Liver (tissue), 9 donors: ENCODE measurements around the gene MAMDC2. TPM values are rescaled to one million over a fixed set of nuclear protein-coding genes. Genes with fewer than 3 reads are reported as not detected.

Source experiments
- DNase-seq: peaks from one replicate; pipeline ENCODE4 v3.0.0-alpha.2; 2017; ENCODE audit warnings: low spot score
- H3K27ac ChIP-seq, 2 donors: one replicate each; pipeline ENCODE4 v1.7.0; 2013; ENCODE audit warnings: inconsistent platforms in 2 of 2, low read length in 2 of 2, control low read depth in 1 of 2, low read depth in 1 of 2, mild to moderate bottlenecking in 1 of 2
- H3K27me3 ChIP-seq, 4 donors: one replicate each; pipeline versions ENCODE4 v1.6.1 to v1.7.0; 2013; ENCODE audit warnings: low read length in 3 of 4, inconsistent platforms in 1 of 4, mild to moderate bottlenecking in 1 of 4, moderate library complexity in 1 of 4; ENCODE audit not compliant: control insufficient read depth in 4 of 4, insufficient read depth in 4 of 4
- H3K36me3 ChIP-seq, 4 donors: one replicate each; pipeline versions ENCODE4 v1.6.1 to v1.7.0; 2013; ENCODE audit warnings: low read length in 3 of 4, mild to moderate bottlenecking in 3 of 4, low read depth in 1 of 4, moderate library complexity in 1 of 4; ENCODE audit not compliant: control insufficient read depth in 4 of 4, insufficient read depth in 3 of 4
- H3K4me1 ChIP-seq, 4 donors: one replicate each; pipeline versions ENCODE4 v1.6.1 to v1.7.0; 2013; ENCODE audit warnings: low read length in 3 of 4, mild to moderate bottlenecking in 3 of 4, moderate library complexity in 1 of 4; ENCODE audit not compliant: control insufficient read depth in 4 of 4, insufficient read depth in 4 of 4
- H3K4me3 ChIP-seq, 3 donors: one replicate each; pipeline versions ENCODE4 v1.6.1 to v1.7.0; 2013; ENCODE audit warnings: low read length in 3 of 3, control low read depth in 1 of 3, low read depth in 1 of 3, mild to moderate bottlenecking in 1 of 3
- H3K9ac ChIP-seq, 2 donors: one replicate each; pipeline ENCODE4 v1.7.0; 2013; ENCODE audit warnings: low read length in 2 of 2, mild to moderate bottlenecking in 2 of 2, moderate library complexity in 2 of 2, control low read depth in 1 of 2, low read depth in 1 of 2
- H3K9me3 ChIP-seq, 4 donors: one replicate each; pipeline versions ENCODE4 v1.6.1 to v1.7.0; 2013; ENCODE audit warnings: low read length in 3 of 4; ENCODE audit not compliant: control insufficient read depth in 4 of 4
- ATF3 ChIP-seq: IDR thresholded peaks from 2 replicates; pipeline ENCODE4 v1.6.1; 2016; ENCODE audit warnings: antibody characterized with exemption
- CTCF ChIP-seq: fragments of 150-350 bp; IDR thresholded peaks from 2 replicates; pipeline ENCODE4 v1.5.1; 2017; ENCODE audit warnings: improper control_type of control experiment, low read depth, low read length; ENCODE audit not compliant: missing input control
- EGR1 ChIP-seq, 2 donors: IDR thresholded peaks; 2 replicates each; pipeline ENCODE4 v1.6.1; 2016 to 2018; ENCODE audit warnings: antibody characterized with exemption in 2 of 2, low read depth in 2 of 2
- FOXA1 ChIP-seq: IDR thresholded peaks from 2 replicates; pipeline ENCODE4 v1.6.1; 2016; ENCODE audit warnings: antibody characterized with exemption
- FOXA2 ChIP-seq: IDR thresholded peaks from 2 replicates; pipeline ENCODE4 v1.6.1; 2016; ENCODE audit warnings: antibody characterized with exemption
- GABPA ChIP-seq, 2 donors: IDR thresholded peaks in 1 of 2; conservative IDR thresholded peaks in 1 of 2; 2 replicates each; pipeline ENCODE4 v1.6.1; 2016; ENCODE audit warnings: antibody characterized with exemption in 2 of 2, mild to moderate bottlenecking in 1 of 2, moderate library complexity in 1 of 2
- HNF4A ChIP-seq, 2 donors: conservative IDR thresholded peaks; 2 replicates each; pipeline ENCODE4 v1.6.1; 2016; ENCODE audit warnings: antibody characterized with exemption in 2 of 2, mild to moderate bottlenecking in 2 of 2
- HNF4G ChIP-seq: IDR thresholded peaks from 2 replicates; pipeline ENCODE4 v1.6.1; 2016; ENCODE audit warnings: antibody characterized with exemption
- JUND ChIP-seq, 2 donors: IDR thresholded peaks; 2 replicates each; pipeline ENCODE4 v1.6.1; 2016; ENCODE audit warnings: antibody characterized with exemption in 2 of 2
- MAX ChIP-seq: IDR thresholded peaks from 2 replicates; pipeline ENCODE4 v1.6.1; 2016; ENCODE audit warnings: antibody characterized with exemption
- NR2F2 ChIP-seq: IDR thresholded peaks from 2 replicates; pipeline ENCODE4 v1.6.1; 2016; ENCODE audit warnings: antibody characterized with exemption
- RAD21 ChIP-seq, 2 donors: IDR thresholded peaks; 2 replicates each; pipeline ENCODE4 v1.6.1; 2016; ENCODE audit warnings: antibody characterized with exemption in 2 of 2, mild to moderate bottlenecking in 2 of 2
- REST ChIP-seq: IDR thresholded peaks from 2 replicates; pipeline ENCODE4 v1.6.1; 2016; ENCODE audit warnings: antibody characterized with exemption, mild to moderate bottlenecking
- RXRA ChIP-seq, 2 donors: IDR thresholded peaks; 2 replicates each; pipeline ENCODE4 v1.6.1; 2017 to 2018; ENCODE audit warnings: antibody characterized with exemption in 2 of 2, mild to moderate bottlenecking in 1 of 2
- SP1 ChIP-seq: IDR thresholded peaks from 2 replicates; pipeline ENCODE4 v1.6.1; 2018; ENCODE audit warnings: antibody characterized with exemption, mild to moderate bottlenecking
- TAF1 ChIP-seq: conservative IDR thresholded peaks from 2 replicates; pipeline ENCODE4 v1.6.1; 2016; ENCODE audit warnings: antibody characterized with exemption, mild to moderate bottlenecking
- YY1 ChIP-seq: IDR thresholded peaks from 2 replicates; pipeline ENCODE4 v1.6.1; 2016; ENCODE audit warnings: antibody characterized with exemption, mild to moderate bottlenecking
- ZBTB33 ChIP-seq: IDR thresholded peaks from 2 replicates; pipeline ENCODE4 v1.6.1; 2016; ENCODE audit warnings: antibody characterized with exemption
- WGBS: extraction: QIAGEN DNeasy Blood & Tissue Kit; methylation state at CpG from one replicate; pipeline ENCODE4 v1.1.7; 2013; 5-methylcytosine and 5-hydroxymethylcytosine counted together
- polyA plus RNA-seq, 2 donors: library from polyadenylated mRNA; stranded (reverse) in 1 of 2; unstranded in 1 of 2; fragments of 200-250 nt in 1 of 2; fragments of >200 nt in 1 of 2; fragmentation: Nextera tagmentation in 1 of 2; extraction: Ambion mirVana in 1 of 2; gene quantifications; one replicate each; pipeline versions ENCODE4 v1.2.1 to v1.2.3, GENCODE V29; 2013 to 2015
- total RNA-seq, 2 donors: library from RNA; depleted of rRNA; stranded (reverse); fragments of >200 nt; gene quantifications; one replicate each; pipeline ENCODE4 v1.2.3, GENCODE V29; 2014
- donor health status: healthy.
- donor health status: healthy.
- donor health status: healthy.
- donor health status: healthy.
- donor health status: healthy.

The MAMDC2 gene
- total and polyA plus RNA-seq, 4 donors: 0.28 to 4.4 (median 1.0) TPM

- WGBS: 62% methylated on average over 6 of the region's 6 CpGs
- Histone ChIP-seq H3K27ac (no peak overlapping the region), H3K9ac (no peak overlapping the region)
These were observed 219.3 kb downstream of the MAMDC2 start for GRCh38 chr9:70262948-70263347.

More at GRCh38 chr9:70262948-70263347, 219.3 kb downstream of the MAMDC2 start:
- Histone ChIP-seq H3K36me3 (peaks cover 0 to 26% (median 16%) of the 10 kb centered on the region in 4 donors), H3K4me3 (no peak overlapping the region), H3K9me3 (no peaks in the 10 kb centered on the region), H3K27me3 (no peaks in the 10 kb centered on the region), H3K4me1 (peaks cover 3 to 17% (median 12%) of the 10 kb centered on the region in 4 donors)
- TF ChIP-seq ZBTB33 (no peak), JUND (IDR thresholded peaks at IDR 0.05) (no peak), REST (no peak), RXRA (IDR thresholded peaks at IDR 0.05) (no peak), RAD21 (IDR thresholded peaks at IDR 0.05) (no peak), GABPA (IDR thresholded peaks at IDR 0.05 in 1 of 2, conservative IDR thresholded peaks at IDR 0.05 in 1 of 2) (no peak), HNF4A (conservative IDR thresholded peaks at IDR 0.05) (no peak), TAF1 (no peak), EGR1 (IDR thresholded peaks at IDR 0.05; ENCODE audit: low read depth in 2 of 2) (no peak), MAX (no peak), FOXA1 (no peak), CTCF (no peak), YY1 (no peak), NR2F2 (no peak), FOXA2 (no peak), SP1 (no peak), HNF4G (no peak), ATF3 (no peak)
- DNase-seq: no peak
